Muscle of back (tissue), 11 donors: Measurements from ENCODE around the gene HOXB4. TPM values are rescaled to one million over a fixed set of nuclear protein-coding genes. Genes with fewer than 3 reads are reported as not detected.
A peak's percentile ranks its signal among the peaks of the same experiment; 100 is the strongest.

Experiments used
- DNase-seq, 3 donors: peaks; one replicate each; pipeline versions ENCODE4 v3.0.0 to v3.0.0-alpha.2; 2013
- polyA plus RNA-seq, 10 donors: library from polyadenylated mRNA; unstranded; fragments of 120-200 nt; gene quantifications; one replicate each; pipeline ENCODE4 v1.2.1, GENCODE V29; 2013; ENCODE audit not compliant: insufficient read length in 10 of 10

Gene HOXB4
- polyA plus RNA-seq, 10 donors, result 1.1 to 10.7 (median 6.1) TPM

DNA sequence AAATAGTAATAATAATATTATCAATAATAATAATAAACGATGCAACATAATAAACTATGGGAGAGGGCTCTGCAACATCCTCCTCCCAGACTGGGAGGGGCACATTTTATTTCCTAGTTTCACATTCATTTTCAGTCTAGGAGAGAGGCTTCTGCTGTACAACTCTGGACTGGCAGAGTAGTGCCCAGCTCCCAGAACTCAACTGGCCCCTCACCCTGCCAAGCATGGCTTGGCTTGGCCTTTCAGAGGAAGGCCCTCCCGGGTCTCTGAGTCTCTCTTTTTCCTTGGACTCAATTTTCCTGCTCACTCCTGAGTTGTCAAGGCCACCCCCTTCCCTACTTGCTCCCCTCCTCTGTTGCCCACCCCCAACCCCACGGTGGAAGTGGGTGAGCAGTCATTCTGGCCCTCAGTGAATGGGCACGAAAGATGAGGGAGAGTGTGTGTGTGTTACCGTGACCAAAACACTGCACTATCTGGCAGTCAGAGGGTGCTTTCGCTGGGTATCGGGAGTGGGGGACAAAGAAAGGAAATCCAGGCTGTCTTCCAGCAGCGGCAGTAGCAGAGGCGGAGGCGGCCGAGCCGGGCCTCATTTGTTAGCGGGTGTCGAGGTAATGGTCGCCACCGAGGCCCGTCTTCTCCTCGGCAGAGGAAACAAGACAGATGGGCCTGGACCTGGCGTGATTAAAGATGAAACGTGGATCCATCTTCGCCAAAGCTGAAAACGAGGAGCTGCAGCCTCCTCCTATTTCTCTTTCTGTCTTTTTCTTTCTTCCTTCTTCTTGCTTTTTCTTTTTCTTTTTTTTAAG is 2.3 kb downstream of the HOXB4 start:
- no peak for DNase-seq

DNA sequence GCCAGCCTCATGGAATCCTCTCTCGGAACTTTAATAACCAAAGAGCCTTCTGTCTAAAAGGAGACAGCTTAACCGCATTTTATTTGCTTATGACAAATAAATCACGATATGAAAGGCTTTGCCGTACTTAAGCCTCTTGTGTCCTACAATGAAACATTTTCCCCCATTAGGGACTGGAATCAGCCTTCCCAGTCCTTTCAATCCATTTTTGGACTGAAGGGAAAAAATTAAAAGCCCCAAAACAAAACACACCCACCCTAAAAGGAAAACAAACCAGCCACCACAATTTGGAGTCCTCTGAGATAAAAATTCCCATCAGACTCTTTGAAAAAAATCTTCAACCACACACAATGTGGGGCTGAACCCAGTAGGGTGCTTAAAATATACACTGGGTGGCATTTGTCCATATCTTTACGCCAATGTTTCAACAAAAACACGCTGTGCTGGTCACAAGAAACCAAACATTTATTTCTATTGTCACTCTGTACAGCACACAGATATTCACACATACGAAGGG is 3.0 kb downstream of the HOXB4 start:
- DNase-seq, result peak in 1 of 3 donors; percentile 71

DNA sequence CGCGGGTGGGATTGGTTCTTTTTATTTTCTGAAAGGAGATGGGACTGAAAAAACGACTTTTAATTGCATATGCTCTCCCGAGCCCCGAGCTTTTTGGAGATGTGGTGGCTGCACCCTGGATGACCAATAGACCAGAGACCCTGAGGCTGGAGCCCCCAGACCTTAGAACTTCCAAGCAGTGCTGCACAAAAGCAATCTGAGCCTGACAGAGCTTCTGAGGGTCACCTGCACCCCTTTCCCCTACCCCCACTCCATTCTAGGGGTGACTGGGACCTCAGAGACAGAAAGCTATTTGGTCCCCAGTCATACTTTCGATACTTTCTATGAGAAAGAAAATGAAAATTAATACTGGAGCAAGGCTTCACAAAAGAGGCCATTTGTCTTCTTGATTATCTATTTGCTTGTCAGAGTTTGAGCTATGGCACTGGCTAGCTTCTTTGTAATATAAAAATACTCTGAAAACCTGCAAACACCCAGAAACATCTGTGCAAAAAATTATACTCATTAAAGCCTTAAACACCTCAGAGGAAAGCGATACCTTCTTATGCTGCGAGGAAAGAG is 3.6 kb downstream of the HOXB4 start:
- DNase-seq, result no peak

- DNase-seq, result no peak
Observed at GRCh38 chr17:48571826-48572417, 6.2 kb downstream of the HOXB4 start.

DNA sequence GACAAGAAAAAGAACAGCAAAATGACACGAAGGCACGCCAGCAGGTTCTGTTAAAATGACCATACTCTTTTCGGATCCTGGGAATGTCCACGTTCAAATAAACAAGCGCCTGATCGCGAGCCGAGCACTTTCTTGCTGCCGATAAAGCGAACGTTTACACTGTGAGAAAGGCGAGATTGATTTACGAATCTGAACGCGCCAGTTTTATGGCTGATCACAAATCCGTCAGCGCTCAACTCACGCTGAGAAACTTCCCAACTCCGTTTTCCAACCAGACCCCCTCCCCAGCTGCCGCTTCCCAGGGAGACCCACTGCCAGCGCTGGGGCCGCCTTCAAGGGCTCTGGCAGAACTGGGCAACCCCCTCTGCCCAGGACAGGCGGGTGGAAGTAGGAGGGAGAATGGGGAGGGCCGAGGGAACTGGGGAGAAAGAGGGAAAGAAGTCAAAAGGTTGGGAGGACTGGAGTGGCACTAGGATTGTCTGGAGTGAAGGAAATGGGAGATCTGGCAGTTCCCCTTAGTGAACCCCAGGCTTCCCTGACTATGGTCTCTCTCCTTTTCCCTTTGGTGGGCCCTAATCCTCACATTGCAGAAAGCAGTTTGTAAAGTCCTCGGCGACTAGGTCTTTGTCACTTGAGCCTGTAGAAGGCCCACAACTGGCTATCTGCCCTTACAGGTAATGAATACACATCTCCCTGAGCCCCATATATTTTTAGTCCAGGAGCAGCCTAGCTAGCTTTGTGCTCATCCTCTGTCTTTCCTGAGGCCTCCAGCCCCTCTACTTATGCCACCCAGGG is 6.9 kb downstream of the HOXB4 start:
- DNase-seq, result no peak

- DNase-seq, result no peak
Observed at GRCh38 chr17:48570325-48571023, 7.7 kb downstream of the HOXB4 start.

GRCh38 chr17:48569674-48570324 is 8.4 kb downstream of the HOXB4 start:
- no peak for DNase-seq

- DNase-seq, result no peak
Observed at GRCh38 chr17:48569240-48569582, 8.9 kb downstream of the HOXB4 start.

GRCh38 chr17:48568499-48569239 is 9.5 kb downstream of the HOXB4 start:
- DNase-seq, result peak in 1 of 3 donors; percentile 51

DNA sequence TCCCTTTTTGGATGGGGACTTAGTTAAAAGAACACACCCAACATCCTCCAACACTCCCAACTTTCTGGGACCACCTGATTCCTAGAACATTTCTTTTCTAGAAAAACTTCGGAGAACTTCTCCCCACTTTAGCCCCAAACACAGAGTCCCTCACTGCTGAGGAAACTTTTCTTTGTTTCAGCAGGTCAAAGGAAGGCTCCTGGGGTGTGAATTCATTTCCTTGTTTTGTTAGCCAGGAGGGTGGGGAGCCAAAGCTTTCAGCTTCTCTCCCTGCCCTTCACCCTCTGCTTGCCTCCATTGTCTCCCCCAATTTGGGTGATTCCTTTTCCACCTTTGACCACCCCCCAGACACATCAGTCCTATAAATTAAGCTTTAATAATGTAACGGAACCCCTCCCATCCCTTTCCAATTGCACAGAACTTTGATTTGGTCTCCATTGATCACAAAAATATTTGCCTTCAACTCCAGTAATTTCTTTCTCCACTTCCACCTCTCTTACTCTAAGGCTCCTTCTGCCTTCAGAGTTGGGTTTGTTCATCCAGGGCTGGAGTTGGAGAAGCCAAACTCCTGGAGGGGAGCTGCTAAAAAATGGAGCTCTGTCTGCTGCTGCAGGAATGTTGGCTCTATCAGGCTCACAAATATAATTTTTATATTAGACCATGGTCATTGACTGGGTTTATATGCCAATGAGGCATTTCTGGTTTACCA is 10.3 kb downstream of the HOXB4 start:
- DNase-seq, result no peak

DNA sequence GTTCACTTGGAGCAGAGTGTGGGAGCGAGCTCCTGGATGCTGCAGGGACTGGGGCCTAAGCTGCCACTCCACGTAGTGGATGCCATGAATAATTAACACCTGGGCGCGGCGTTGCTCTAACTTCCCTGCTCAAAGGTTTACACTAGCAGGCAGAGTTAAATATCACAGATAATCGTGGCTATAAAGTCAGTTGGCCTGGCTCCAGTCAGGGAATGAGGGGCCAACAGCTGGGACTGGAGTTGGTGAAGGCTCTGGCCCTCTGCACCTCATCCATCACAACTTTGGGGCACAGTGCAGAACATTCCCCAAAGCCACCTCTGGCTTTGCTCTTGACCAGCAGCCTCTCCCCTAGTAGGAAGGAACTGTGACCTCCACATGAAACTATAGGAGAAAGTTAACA is 10.9 kb downstream of the HOXB4 start:
- DNase-seq, result no peak

- DNase-seq, result no peak
Observed at GRCh38 chr17:48566717-48567116, 11.4 kb downstream of the HOXB4 start.

DNA sequence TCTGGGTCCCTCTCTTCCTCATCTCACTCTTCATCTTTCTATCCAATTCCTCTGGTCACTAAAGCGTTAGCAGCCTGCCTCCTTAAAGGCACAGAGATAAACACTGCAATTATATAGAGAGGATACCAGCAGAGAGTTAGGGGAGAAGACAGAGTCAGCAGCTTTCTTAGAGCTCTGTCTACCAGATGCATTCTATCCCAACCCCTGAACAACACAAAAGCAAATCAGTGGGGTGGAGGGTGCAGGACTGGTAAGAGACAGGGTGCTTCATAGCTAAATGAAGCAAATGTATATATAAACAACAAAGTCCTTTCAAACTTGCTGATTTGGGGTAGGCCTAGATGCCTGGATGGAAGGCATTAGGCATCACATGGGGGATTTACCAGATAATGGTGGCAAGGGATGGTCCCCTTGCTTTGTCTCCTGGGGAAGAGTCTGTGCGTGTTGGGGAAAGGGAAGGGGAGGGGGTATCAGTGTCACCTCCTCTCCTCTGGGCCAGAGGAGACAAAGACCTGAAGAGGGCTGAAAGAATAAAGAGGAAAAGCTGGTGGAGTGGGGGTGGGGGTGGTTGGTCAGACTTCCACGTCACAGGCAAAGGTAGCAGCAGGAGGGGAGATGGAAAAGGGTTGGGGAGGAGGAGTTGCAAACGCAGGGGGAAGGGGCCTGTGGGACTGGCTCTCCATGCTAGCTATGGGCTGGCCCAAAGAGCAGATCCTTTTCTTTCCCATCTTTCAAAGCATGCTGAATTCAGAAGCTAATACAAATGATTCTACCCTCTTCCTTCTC is 12.0 kb downstream of the HOXB4 start:
- DNase-seq, result no peak

- no peak for DNase-seq
Observed at GRCh38 chr17:48565022-48565554, 13.1 kb downstream of the HOXB4 start.

DNA sequence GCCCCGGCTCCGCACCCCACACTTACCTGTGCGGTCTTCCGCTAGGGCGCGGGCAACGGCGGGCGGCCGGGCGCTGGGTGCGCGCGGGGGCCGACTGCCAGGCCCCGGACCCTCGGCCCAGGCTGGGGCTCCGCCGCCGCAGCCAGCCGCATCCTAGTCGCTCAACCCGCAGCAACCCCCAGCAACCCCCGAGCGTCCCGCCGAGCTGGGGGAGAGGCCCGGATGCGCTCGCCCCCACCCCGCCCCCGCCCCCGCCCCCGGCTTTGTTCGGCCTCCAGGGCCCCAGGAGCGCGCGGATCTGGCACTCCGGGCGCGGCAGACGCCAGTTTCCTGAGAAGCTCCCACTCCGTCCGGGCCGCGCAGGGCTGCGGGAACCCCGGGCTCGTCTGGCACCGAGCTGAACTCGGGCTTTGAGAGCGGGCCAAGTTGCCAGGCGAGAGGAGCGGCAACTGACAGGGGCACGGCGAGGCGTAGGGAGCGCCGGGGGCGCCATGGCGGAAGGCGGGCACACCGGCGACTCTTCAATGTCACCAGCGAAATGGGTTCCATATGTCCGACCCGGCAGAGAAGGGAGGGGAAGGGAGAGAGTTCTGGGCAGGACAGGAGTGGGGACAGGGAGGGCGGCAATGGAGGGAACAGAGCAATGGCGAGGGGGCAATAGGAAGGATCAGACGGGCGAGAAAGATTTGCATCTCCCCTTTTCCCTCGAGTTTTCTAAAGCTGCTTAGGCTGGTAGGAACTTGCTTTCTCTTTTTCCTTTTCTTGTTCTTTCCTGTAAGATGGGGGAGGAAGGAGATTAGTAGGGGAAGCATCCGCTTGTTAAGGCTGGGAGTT is 13.7 kb downstream of the HOXB4 start:
- peak in 1 of 3 donors; percentile 73 for DNase-seq

- DNase-seq, result no peak
Observed at GRCh38 chr17:48563867-48564187, 14.3 kb downstream of the HOXB4 start.

- peak in 1 of 3 donors; percentile 32 for DNase-seq
Observed at GRCh38 chr17:48563385-48563838, 14.7 kb downstream of the HOXB4 start.

- DNase-seq, result no peak
Observed at GRCh38 chr17:48562934-48563333, 15.2 kb downstream of the HOXB4 start.
